Head of caudate nucleus (tissue), 42 donors: ENCODE measurements around the gene CYP46A1.
"Not testable (repeated sequence)": the region's sequence is repeated elsewhere in the genome, so short reads cannot be mapped to it uniquely, and the experiment has no call there.

Experiments
- DNase-seq, 42 donors: peaks; one replicate each; pipeline versions ENCODE4 v3.0.0 to v3.0.0-alpha.2; 2020 to 2021; ENCODE audit warnings: mixed read lengths in 7 of 42
- intact Hi-C: fragments of 100-400 bp; cut with DNase I; formaldehyde crosslinking; loops from one replicate; pipeline ENCODE4 v1.15.0; 2022

The CYP46A1 gene

DNA sequence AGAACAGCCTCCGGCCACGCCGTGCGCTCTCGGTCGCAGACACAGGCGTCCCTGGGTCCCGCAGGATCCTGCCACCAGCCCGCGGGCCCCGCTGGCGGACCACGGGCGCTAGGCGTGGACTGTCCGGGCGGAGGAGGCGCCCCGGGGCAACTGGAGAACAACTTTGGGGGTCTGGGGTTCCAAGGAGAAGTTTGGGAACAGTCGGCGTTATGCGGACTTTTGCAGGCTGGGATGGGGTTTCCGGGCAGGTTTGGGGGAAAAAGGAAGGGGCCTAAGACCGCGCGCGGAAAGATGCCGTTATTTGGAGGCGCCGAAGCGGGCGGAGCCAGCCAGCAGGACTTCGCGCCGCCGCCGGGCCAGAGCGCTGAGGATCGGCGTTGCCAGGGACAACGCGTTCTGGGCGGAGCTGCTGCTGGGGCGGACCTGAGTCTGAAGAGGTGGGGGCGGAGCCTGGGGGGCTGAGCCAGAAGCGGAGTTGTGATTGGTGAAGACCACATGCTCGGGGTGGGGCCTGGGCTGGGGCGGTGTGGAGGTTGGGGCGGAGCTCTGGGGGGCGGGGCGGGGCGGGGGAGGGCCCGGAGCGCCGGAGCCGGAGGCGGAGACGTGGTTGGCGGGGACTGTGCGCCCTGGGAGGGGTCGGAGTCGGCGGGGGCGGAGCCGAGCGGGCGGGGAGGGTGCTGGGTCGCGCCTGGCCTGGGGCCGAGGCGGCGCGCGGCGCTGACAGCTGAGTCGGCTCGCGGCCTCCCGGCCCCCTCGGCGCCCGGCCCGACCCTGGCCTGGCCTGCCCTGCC is at the start of gene CYP46A1:
Gene CYP46A1, plus strand, starts transcription at position 680 of the 791 bp plus-strand sequence. CDS start 120 bp downstream, outside the sequence.
- peak; percentile 98 to 100 (median 100) for DNase-seq
- intact Hi-C loops, result loop anchor here (5.0 kb wide), 1 partner anchor 203 kb away; no protein-coding TSS in a partner anchor

DNA sequence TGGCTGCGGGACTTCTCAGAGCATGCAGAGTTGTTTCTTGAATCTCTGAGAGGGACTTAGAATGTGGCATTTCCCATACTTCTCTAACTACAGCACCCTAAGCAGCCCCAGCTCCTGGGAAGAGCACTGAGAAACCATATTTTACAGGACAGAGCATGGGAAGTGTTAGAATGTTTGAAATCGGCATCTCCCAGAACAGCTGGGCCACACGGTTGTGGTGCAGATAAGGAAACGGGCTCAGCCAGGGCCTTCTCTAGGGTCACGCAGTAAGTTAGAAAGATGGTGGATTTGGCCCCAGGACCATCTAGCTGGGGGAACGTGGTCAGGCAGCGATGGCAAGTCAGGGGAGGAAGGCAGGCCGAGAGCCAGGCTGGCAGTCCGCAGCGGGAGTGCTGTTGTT is 49.7 kb upstream of the CYP46A1 start:
- intact Hi-C loops, result no loop called here
- DNase-seq, result no peak

DNA sequence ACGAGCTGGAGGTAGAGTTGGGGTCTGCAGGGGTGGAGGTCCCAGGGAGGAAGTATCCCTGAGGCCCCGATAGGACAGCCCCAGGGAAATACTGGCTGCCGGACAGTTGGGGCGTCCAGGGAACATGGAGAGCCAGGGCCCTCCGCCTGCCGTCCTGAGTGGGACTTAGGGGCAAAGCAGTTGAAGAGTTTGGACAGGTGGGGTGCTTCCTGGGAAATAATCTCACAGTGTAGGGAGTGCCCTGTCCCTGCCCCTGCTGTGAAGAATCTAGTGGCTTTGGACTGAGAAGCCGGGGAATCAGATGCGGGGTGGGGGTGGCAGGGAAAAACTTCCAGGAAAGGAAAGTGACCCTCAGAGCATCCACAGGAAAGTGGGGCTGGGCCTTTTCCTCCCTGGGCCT is 49.0 kb upstream of the CYP46A1 start:
- no peak for DNase-seq
- intact Hi-C loops, result no loop called here

DNA sequence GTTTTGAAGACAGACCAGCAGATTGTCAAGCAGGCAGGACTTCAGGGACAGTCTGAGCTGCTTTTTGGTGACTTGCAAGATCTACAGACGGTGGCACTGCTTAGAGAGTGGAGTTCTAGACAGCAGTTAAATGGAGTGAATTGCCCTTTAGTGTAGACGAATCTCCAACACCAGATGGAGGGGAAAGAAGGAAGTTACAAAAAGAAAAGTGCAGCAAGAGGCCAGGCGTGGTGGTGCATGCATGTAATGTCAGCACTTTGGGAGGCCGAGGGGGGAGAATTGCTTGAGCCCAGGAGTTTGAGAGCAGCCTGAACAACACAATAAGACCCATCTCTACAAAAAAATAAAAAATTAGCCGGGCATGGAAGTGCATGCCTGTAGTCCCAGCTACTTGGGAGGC is 47.6 kb upstream of the CYP46A1 start:
- intact Hi-C loops, result no loop called here
- DNase-seq, result no peak

DNA sequence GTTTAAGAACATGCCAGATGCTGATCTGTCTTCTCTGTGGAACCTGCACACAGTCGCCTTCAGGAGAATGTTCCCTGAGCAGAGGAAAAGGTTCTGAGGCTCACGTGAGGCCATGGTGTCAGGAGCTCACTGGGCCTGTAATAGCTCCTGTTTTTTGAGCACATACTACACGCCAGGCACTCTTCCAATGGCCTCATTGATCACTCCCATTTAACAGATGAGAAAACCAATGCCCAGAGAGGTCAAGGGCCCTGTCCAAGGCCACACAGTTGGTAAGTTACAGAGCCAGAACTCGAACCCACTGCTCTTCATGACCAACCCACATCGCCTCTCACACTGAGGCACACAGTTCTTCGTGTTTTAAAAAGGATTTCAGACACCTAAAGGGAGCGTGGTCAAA is 46.5 kb upstream of the CYP46A1 start:
- DNase-seq, result no peak
- intact Hi-C loops, result no loop called here

DNA sequence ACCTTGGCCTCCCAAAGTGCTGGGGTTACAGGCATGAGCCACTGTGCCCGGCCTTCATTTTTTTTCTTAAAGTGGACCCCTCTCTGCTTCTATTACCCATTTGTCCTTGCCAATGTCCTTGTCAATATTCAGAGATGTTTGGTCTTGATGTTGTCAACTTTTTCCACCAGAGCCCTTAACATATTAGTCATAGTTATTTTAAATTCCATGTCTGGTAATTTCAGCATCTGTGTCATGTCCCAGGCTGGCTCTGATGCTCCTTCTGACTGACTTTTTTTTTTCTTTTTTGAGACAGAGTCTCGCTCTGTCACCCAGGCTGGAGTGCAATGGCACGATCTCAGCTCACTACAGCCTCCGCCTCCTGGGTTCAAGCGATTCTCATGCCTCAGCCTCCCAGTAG is 41.3 kb upstream of the CYP46A1 start:
- intact Hi-C loops, DNase-seq: not testable (repeated sequence)

DNA sequence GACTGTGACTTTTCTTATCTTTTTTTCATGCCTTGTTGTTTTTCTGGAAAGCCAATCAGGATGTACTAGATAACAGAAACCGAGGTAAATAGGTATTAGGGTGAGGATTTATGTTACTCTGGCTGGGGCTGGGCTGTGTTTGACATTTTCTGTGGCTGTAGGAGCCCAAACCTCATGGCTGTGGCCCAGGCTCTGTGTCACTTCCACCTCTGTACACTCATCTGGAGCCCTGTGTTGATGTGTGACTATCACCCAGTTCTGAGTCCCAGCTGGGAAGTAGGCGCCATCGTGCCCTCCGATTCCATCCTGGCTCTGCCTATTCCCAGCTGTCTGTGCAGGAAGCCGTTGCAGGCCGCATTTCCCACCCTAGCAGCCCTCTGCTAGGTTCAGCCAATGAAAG is 40.8 kb upstream of the CYP46A1 start:
- no peak for DNase-seq
- intact Hi-C loops, result no loop called here

DNA sequence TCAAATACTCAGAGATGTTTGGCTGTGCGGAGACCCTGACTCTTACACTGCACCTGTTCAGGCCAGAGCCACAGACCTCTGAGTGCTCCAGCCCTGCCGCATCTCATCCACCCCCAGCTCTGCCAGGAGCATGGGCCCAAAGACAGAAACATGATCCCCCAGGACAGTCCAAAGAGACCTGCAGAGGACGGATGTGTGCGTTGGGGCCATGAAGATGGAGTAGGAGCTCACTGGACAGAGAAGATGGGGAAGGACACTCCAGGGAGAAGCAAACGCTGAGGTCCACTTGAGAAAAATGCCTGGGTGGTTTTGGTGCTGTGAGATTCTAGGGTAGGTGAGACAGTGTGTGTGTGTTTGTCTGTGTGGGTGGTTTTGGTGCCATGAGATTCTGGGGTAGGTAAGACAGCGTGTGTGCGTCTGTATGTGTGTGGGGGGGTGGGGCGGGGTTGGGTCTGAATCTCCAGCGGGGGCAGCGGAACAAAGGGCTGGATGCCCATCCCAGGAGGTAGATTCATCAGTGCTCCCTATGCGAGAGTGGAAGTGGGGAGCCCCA is 40.0 kb upstream of the CYP46A1 start:
- intact Hi-C loops, result no loop called here
- no peak for DNase-seq

DNA sequence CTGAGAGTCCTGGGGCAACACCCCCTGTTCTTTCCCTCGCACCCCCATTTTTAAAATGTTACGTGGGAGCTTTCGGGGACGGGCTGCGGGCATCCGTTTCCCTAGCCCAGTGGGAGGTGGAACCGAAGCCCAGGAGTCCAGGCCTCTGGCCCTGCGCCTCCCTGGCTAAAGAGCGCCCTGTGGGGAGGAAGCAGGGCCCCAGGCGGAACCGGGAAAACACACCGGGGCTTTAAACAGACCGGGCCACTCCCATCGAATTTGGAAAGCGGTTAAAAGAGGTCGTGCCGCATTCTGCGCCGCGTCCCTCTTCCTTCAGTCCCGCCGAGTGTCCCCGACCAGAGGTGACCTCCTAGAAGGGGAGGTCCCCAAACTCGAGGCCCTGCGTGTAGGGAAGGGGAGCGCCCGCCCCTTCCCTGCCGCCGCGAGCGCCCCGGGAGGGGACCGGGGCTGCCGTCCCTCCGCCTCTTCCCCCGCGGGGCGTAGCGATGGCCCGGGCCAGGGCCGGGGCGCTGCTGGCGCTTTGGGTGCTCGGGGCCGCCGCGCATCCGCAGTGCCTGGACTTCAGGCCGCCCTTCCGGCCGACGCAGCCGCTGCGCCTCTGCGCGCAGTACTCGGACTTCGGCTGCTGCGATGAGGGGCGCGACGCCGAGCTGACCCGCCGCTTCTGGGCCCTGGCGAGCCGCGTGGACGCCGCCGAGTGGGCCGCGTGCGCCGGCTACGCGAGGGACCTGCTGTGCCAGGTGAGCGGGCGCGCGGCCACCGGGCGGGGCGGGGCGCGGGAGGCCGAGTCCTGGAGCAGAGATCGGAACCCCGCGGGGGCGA is 39.2 kb upstream of the CYP46A1 start, which contains the start of gene HHIPL1:
Gene HHIPL1, plus strand, starts transcription at position 407 of the 822 bp plus-strand sequence. Its CDS starts 79 bp downstream, at position 486.
- intact Hi-C loops, result no loop called here
- peak in 8 of 42 donors; percentile 10 to 58 (median 33) for DNase-seq

DNA sequence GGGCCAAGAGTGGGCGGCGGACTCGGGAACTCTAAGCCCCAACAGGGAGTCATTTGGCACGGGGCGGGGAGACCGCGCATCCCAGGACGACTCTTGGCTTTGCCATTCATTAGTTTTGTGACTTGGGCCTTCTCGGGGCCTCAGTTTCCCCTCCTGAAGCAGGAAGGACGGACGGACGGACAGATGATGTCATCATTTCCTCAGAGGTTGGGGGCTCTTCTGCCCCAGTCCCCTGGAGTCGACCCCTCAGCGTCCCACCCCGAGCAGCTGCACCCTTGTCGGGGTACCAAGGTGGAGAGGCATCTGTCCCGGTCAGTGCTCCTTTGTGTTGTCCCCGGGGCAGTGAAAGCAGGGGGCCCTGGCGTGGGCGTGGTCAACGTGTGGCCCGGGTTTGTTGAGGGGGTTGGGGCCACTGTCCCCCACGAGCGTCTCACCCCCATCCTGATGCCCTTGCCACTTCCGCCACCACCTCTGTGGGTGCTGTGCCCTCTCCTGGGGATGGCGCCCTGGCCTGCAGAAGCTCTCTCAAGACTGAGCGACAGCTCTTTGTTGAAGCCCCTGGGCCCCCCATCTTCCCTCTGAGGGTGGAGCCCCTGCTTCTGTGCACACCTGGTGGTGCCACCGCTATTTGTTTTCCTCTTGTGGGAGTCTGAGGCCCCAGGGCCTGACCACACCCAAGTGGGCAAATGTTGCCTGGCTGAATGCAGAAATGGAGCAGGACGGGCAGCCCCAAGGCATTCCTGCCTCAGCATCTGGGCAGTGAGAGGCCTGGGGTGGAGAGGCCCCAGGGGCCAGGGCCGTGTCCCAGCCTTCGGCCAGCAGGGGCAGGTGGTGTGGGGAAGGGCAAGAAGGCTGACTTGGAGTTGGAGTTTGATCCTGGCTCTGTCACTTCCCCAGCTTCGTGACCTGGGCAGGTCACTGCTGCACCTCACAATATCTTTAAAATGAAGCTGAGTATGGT is 38.3 kb upstream of the CYP46A1 start:
- DNase-seq, result peak in 1 of 42 donors; percentile 18

DNA sequence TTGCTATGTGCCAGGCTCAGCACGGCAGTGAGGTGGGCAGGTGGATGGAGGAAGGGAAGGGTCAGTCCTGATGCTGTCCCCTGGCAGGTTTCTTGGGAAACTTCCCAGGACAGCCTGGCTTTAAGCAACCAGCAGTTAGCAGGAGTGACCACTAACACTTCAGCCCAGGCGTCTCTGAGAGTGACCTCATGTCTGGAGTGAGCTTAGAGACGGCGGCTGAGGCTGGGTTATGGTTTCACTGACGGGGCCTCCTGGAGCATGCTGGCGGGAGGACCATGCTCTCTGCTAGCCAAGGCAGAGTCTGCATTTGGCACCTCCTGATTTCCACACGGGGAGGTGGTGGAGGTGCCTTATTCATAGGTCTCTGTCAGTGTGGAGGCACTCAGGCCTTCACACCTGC is 36.7 kb upstream of the CYP46A1 start:
- intact Hi-C loops, result no loop called here
- DNase-seq, result no peak

More for the DNA sequence above, 38.3 kb upstream of the CYP46A1 start:
- intact Hi-C loops, result no loop called here

DNA sequence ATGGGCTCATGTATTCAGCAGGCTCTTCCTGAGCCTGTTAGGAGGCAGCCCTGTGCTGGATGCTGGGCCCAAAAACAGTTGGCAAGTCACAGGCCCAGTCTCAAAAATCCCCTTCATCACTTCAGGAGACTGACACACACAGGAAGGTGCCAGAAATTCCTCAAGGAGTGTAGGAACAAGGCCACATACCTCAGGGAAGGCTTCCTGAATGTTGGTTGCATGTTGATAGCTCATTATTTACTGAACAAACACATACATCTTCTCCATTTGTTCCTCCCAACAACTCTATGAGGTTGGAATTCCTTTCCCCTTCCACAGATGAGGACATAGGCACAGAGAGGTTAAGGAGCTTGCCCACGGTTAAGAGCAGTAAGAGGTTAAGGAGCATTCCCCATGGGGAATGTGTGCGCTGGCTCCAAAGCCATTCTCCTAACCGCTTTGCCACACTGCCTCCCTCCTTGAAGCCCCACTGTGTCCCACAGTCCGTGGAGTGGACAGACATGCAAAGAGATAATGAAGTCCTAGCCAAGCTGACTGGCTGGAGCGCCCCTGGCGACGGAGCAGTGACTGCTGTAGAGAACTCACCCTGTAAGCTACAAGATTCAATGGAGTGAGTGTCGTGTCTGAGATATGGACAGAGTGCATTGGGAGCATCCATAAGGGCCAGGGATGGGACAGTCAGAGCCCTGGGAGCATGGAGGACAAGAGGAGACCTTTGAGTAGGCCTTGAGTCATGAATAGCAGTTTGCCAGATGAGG is 35.9 kb upstream of the CYP46A1 start:
- DNase-seq, result no peak
- intact Hi-C loops, result no loop called here

DNA sequence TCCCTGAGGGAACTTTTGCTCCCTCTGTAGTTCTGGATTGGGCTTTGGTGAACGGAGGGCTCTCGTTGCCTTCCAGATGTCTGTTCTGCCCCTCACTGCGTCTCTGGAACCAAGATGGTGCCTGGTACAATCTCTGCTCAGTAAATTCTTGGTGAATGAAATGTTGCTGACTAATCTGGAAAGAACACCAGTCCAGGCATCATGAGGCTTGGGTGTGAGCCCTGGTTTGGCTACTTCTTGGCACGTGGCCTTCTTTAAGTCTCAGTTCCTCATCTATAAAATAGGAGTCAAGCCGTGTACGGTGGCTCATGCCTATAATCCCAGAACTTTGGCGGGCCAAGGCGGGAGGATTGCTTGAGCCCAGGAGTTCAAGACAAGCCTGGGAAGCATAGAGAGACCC is 34.9 kb upstream of the CYP46A1 start:
- no peak for DNase-seq

DNA sequence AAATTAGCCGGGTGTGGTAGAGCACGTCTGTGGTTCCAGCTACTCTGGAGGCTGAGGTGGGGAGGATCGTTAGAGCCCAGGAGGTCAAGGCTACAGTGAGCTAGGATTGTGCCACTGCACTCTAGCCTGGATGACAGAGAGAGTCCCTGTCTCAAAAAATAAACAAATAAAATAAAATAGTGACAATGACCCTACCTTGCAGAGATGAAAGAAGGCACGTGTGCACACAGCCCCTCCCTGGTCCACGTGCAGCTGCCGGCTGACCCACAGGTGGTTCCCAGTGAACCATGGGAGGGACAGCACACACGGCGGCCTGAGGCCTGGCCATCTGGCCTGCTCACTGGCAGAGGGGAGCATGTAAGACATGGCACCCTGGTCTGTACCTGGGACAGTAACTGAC is 34.5 kb upstream of the CYP46A1 start:
- intact Hi-C loops, result no loop called here
- no peak for DNase-seq

More for the DNA sequence above, 34.9 kb upstream of the CYP46A1 start:
- intact Hi-C loops, result no loop called here

DNA sequence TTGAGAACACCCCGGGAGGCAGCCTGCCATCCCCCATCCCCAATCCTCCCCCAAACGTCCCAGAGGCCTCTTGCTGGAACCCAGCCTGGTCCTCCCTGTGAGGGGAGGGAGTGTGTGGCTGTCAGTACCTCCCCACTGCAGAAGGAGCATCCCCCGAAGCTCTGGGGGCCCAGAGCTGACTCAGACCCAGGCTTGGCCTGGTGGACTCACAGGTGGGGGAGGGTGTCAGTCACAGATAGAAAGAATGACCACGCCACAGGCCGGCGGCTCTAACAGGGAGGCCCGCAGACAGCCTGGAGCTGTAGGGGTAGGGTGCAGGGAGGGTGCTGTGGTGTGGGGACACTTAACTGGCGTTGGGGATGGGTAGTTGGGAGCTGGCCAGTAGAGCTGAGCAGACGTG is 33.9 kb upstream of the CYP46A1 start:
- no peak for DNase-seq
- intact Hi-C loops, result no loop called here

DNA sequence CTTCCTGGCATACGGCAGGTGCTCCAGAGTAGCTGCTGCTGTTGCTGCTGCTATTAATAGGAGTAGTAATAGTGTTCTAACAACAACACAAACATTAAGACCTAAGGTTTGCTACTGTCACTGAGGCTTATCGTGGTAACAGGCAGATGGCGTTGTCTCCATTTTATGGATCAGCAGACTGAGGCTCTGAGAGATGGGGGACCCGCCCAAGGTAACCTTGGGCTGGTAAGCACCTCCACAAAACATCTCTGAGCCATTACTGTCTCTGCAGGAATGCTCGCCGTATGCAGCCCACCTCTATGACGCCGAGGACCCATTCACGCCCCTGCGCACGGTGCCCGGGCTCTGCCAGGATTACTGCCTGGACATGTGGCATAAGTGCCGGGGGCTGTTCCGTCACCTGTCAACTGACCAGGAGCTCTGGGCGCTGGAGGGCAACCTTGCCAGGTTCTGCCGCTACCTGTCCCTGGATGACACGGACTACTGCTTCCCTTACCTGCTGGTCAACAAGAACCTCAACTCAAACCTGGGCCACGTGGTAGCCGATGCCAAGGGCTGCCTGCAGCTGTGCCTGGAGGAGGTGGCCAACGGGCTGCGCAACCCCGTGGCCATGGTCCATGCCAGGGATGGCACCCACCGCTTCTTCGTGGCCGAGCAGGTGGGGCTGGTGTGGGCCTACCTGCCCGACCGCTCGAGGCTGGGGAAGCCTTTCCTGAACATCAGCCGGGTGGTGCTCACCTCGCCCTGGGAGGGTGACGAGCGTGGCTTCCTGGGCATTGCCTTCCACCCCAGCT is 31.9 kb upstream of the CYP46A1 start:
- no peak for DNase-seq
- intact Hi-C loops, result no loop called here
